Suprapubic skin (tissue), 4 donors: ENCODE data around the gene HNRNPL. TPM values are rescaled to one million over a fixed set of nuclear protein-coding genes. Genes with fewer than 3 reads are reported as not detected.

Experiments used
- DNase-seq, 2 donors: peaks; one replicate each; pipeline ENCODE4 v3.0.0-alpha.2; 2019; ENCODE audit warnings: low spot score in 2 of 2
- H3K27ac ChIP-seq: fragments of 200-600 bp; sonication (generic); one replicate; pipeline ENCODE4 v1.5.1; 2019
- H3K27me3 ChIP-seq: fragments of 200-600 bp; sonication (generic); one replicate; pipeline ENCODE4 v1.5.1; 2019
- H3K36me3 ChIP-seq: fragments of 200-600 bp; sonication (generic); one replicate; pipeline ENCODE4 v1.5.1; 2019
- H3K4me1 ChIP-seq: fragments of 200-600 bp; sonication (generic); one replicate; pipeline ENCODE4 v1.5.1; 2019
- H3K4me3 ChIP-seq: fragments of 200-600 bp; sonication (generic); one replicate; pipeline ENCODE4 v1.5.1; 2019; ENCODE audit warnings: mild to moderate bottlenecking
- H3K9me3 ChIP-seq: fragments of 200-600 bp; sonication (generic); one replicate; pipeline ENCODE4 v1.5.1; 2019
- CTCF ChIP-seq, 2 donors: fragments of 200-600 bp in 1 of 2; fragments of 450-650 bp in 1 of 2; sonication (generic) in 1 of 2; IDR thresholded peaks; one replicate each; pipeline ENCODE4 v1.5.1; 2016 to 2019; ENCODE audit warnings: antibody characterized with exemption in 2 of 2, mild to moderate bottlenecking in 1 of 2, moderate library complexity in 1 of 2
- EP300 ChIP-seq: sonication (generic); formaldehyde crosslinking; IDR thresholded peaks from one replicate; pipeline ENCODE4 v1.6.1; 2017; ENCODE audit warnings: antibody characterized with exemption
- POLR2A ChIP-seq, 2 donors: fragments of 450-650 bp; IDR thresholded peaks; one replicate each; pipeline ENCODE4 v1.6.1; 2017; ENCODE audit warnings: antibody characterized with exemption in 2 of 2, mild to moderate bottlenecking in 2 of 2, moderate library complexity in 2 of 2
- POLR2AphosphoS5 ChIP-seq, 3 donors: sonication (generic); formaldehyde crosslinking; IDR thresholded peaks; one replicate each; pipeline ENCODE4 v1.6.1; 2017; ENCODE audit warnings: antibody characterized with exemption in 3 of 3
- WGBS: methylation state at CpG from one replicate; pipeline ENCODE4 v1.1.5; 2018; 5-methylcytosine and 5-hydroxymethylcytosine counted together
- total RNA-seq, 4 donors: library from RNA; depleted of rRNA; stranded (reverse); fragments of >200 nt; gene quantifications; one replicate each; pipeline ENCODE4 v1.1.0, GENCODE V29; 2016

HNRNPL gene
- total RNA-seq, 4 donors from 2014 or later, result 178 to 227 (median 200) TPM

DNA sequence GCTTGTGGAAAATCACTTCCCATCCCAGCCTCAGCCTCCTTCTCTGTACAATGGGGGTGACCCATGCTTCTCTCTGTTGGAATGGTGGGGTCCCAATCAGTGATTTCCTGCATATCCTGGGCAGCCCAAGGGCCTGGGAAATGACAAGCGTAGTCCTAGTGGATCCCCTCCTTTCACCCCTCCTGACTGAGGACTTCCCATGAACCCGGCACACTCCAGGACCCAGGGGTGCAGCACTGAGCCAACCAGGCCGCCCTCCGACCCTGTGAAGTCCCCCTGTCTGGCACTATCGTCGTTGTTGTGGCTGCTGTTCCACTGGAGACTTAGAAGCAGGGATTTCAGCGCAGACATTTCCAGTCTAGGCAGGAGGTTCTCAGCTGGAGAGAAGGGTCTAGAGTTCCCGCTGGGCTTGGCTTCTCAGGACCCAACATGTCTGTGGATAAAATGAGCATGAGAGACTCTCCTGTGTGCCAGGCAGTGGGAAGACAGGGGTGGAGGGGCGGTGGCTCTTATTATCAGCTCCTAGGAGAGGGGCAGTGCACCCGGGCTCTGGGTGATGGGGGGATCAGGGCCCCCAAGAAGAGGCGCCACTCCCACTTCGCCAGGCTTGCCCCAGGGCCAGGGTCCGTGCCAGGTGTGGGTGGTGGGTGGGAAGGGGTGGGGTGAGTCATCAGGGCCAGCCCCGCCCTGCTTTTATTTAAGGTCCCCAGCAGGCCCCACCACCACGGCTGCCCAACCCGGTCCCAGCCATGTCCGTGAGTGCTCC is 61.1 kb downstream of the HNRNPL start, which contains the start of gene LGALS7B:
Gene LGALS7B, plus strand, starts transcription at position 723 of the 766 bp plus-strand sequence. Its CDS starts 27 bp downstream, at position 750.
- no peaks in the 10 kb centered on the region for H3K36me3 ChIP-seq
- H3K27ac ChIP-seq, result peak within 1 kb of the TSS; percentile 89
- peak within 1 kb of the TSS; percentile 34 for H3K4me3 ChIP-seq
- H3K27me3 ChIP-seq, result no peaks in the 10 kb centered on the region
- H3K9me3 ChIP-seq, result no peaks in the 10 kb centered on the region
- 62% methylated on average over 3 of the region's 17 CpGs for WGBS
- DNase-seq, result peak in 1 of 2 donors; percentile 75
- peaks cover 27% of the 10 kb centered on the region for H3K4me1 ChIP-seq
- TF ChIP-seq POLR2AphosphoS5 (IDR thresholded peaks at IDR 0.05) (no peak), POLR2A (IDR thresholded peaks at IDR 0.05) (no peak), EP300 (no peak), CTCF (IDR thresholded peaks at IDR 0.05) (no peak)

GRCh38 chr19:38786572-38787265 is 63.1 kb downstream of the HNRNPL start:
- TF ChIP-seq POLR2A (IDR thresholded peaks at IDR 0.05) (no peak), EP300 (no peak), CTCF (IDR thresholded peaks at IDR 0.05) (no peak), POLR2AphosphoS5 (IDR thresholded peaks at IDR 0.05) (no peak)
- peaks cover 13% of the 10 kb centered on the region for H3K4me1 ChIP-seq
- H3K4me3 ChIP-seq, result no peak overlapping the region
- H3K36me3 ChIP-seq, result no peaks in the 10 kb centered on the region
- WGBS, result 56% methylated on average over 11 of the region's 11 CpGs
- H3K27ac ChIP-seq, result peak overlapping the region; percentile 77
- H3K27me3 ChIP-seq, result no peaks in the 10 kb centered on the region
- no peaks in the 10 kb centered on the region for H3K9me3 ChIP-seq
- no peak for DNase-seq

Other genes starting within 250 kb of the HNRNPL start
- gene MAP4K1, start 232.0 kb downstream of the HNRNPL start, total RNA-seq, result 1 to 10 TPM in 3 of 4 donors, under 1 TPM in 1; 0.68 to 2.8 (median 1.8) TPM
- 100 to 1,000 TPM; 274 to 587 (median 557) TPM for gene EIF3K, start 230.8 kb downstream of the HNRNPL start, total RNA-seq
- gene ACTN4, start 202.3 kb downstream of the HNRNPL start, total RNA-seq, result 100 to 1,000 TPM; 475 to 520 (median 507) TPM
- 10 to 100 TPM in 3 of 4 donors, 1 to 10 TPM in 1; 8.0 to 31.3 (median 15.7) TPM for gene CAPN12, start 105.5 kb downstream of the HNRNPL start, total RNA-seq
- 1,000 to 10,000 TPM in 1 of 4 donors, 100 to 1,000 TPM in 2, 10 to 100 TPM in 1; 51.3 to 1,491 (median 446) TPM for gene LGALS7, start 76.5 kb downstream of the HNRNPL start, total RNA-seq
- 1,000 to 10,000 TPM; 1,712 to 6,564 (median 4,773) TPM for gene LGALS7B, start 60.8 kb downstream of the HNRNPL start, total RNA-seq
- 1 to 10 TPM in 3 of 4 donors, under 1 TPM in 1; 0.39 to 8.2 (median 1.6) TPM for gene LGALS4, start 37.0 kb downstream of the HNRNPL start, total RNA-seq
- gene ECH1, start 18.2 kb downstream of the HNRNPL start, total RNA-seq, result 100 to 1,000 TPM in 1 of 4 donors, 10 to 100 TPM in 3; 77.6 to 250 (median 86.4) TPM
- 10 to 100 TPM in 2 of 4 donors, 1 to 10 TPM in 2; 5.1 to 17.2 (median 9.2) TPM for gene RINL, start 28.3 kb upstream of the HNRNPL start, total RNA-seq
- 100 to 1,000 TPM in 1 of 4 donors, 10 to 100 TPM in 3; 90.4 to 100 (median 96.2) TPM for gene SIRT2, start 49.6 kb upstream of the HNRNPL start, total RNA-seq
- 10 to 100 TPM; 18.1 to 25.4 (median 21.1) TPM for gene NFKBIB, start 50.0 kb upstream of the HNRNPL start, total RNA-seq
- 1 to 10 TPM in 2 of 4 donors, under 1 TPM in 1, not detected in 1; 0.85 to 3.1 (median 1.3) TPM for gene CCER2, start 62.2 kb upstream of the HNRNPL start, total RNA-seq
- gene SARS2, start 80.8 kb upstream of the HNRNPL start, total RNA-seq, result 10 to 100 TPM; 18.5 to 36.4 (median 29.2) TPM
- 10 to 100 TPM; 19.0 to 40.5 (median 35.2) TPM for gene MRPS12, start 81.0 kb upstream of the HNRNPL start, total RNA-seq
- 10 to 100 TPM; 11.3 to 35.1 (median 20.4) TPM for gene FBXO17, start 125.8 kb upstream of the HNRNPL start, total RNA-seq
- gene FBXO27, start 182.6 kb upstream of the HNRNPL start, total RNA-seq, result 10 to 100 TPM; 12.0 to 37.9 (median 26.1) TPM
- 10 to 100 TPM; 15.0 to 24.1 (median 18.0) TPM for gene ACP7, start 234.4 kb upstream of the HNRNPL start, total RNA-seq